Nephron progenitor cell (in vitro differentiated cells): ENCODE results near the gene DOCK3.
"Not testable (repeated sequence)": the region's sequence is repeated elsewhere in the genome, so short reads cannot be mapped to it uniquely, and the experiment has no call there.

Experiments used
- DNase-seq: peaks from one replicate; pipeline ENCODE4 v3.0.0; 2021
- H3K27ac Mint-ChIP-seq: 2 replicates; pipeline ENCODE4 v1.8.0; 2021; ENCODE audit warnings: mild to moderate bottlenecking, moderate library complexity, mixed read lengths
- H3K27me3 Mint-ChIP-seq: 2 replicates; pipeline ENCODE4 v1.8.0; 2021; ENCODE audit warnings: mild to moderate bottlenecking, low read depth, mixed read lengths; ENCODE audit not compliant: poor library complexity
- H3K36me3 Mint-ChIP-seq: 2 replicates; pipeline ENCODE4 v1.8.0; 2021; ENCODE audit warnings: low read depth, mixed read lengths
- H3K4me1 Mint-ChIP-seq: 2 replicates; pipeline ENCODE4 v1.8.0; 2021; ENCODE audit warnings: mixed read lengths
- H3K4me3 Mint-ChIP-seq: 2 replicates; pipeline ENCODE4 v1.8.0; 2021; ENCODE audit warnings: mild to moderate bottlenecking, moderate library complexity, mixed read lengths
- H3K9me3 Mint-ChIP-seq: 2 replicates; pipeline ENCODE4 v1.8.0; 2021; ENCODE audit warnings: mild to moderate bottlenecking, moderate library complexity, mixed read lengths
- TF ChIP-seq, protein P1 (sequence below): fragments of 200-600 bp; sonication (generic); IDR thresholded peaks from 2 replicates; pipeline ENCODE4 v1.5.0; 2021; ENCODE audit warnings: antibody characterized with exemption

Gene DOCK3

DNA sequence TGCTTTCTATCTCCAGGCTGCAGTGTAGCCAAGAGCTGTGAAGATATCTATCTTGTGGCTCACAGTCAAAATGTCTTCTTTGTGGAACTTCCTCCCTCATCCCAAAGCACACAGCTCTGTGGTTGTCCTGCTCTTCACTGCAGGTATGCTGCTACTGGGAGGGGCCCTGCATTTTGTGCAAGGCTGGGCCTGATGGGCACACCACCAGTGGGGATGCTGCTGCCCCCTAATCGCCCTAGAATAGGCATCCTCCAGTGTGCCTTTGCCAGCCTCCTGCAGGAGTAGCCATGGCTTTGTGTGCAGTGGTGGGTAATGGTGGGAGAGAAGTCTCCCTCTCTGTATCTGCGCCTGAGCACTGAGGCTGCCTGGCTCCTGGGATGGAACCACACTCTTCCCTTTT lies 297.3 kb downstream of the DOCK3 start:
- Mint-ChIP-seq H3K9me3 (peaks cover 13% of the 10 kb centered on the region), H3K27me3 (no peaks in the 10 kb centered on the region), H3K27ac (no peak overlapping the region), H3K4me3 (no peak overlapping the region), H3K4me1 (no peaks in the 10 kb centered on the region), H3K36me3 (no peaks in the 10 kb centered on the region)
- TF ChIP-seq, protein P1, sequence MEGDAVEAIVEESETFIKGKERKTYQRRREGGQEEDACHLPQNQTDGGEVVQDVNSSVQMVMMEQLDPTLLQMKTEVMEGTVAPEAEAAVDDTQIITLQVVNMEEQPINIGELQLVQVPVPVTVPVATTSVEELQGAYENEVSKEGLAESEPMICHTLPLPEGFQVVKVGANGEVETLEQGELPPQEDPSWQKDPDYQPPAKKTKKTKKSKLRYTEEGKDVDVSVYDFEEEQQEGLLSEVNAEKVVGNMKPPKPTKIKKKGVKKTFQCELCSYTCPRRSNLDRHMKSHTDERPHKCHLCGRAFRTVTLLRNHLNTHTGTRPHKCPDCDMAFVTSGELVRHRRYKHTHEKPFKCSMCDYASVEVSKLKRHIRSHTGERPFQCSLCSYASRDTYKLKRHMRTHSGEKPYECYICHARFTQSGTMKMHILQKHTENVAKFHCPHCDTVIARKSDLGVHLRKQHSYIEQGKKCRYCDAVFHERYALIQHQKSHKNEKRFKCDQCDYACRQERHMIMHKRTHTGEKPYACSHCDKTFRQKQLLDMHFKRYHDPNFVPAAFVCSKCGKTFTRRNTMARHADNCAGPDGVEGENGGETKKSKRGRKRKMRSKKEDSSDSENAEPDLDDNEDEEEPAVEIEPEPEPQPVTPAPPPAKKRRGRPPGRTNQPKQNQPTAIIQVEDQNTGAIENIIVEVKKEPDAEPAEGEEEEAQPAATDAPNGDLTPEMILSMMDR = no peak
- no peak for DNase-seq

DNA sequence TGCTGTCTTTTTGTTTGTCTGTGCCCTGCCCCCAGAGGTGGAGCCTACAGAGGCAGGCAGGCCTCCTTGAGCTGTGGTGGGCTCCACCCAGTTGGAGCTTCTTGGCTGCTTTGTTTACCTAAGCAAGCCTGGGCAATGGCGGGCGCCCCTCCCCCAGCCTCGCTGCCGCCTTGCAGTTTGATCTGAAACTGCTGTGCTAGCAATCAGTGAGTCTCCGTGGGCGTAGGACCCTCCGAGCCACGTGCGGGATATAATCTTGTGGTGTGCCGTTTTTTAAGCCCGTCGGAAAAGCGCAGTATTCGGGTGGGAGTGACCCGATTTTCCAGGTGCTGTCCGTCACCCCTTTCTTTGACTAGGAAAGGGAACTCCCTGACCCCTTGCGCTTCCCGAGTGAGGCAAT lies 303.9 kb downstream of the DOCK3 start:
- H3K9me3 Mint-ChIP-seq = peaks cover 21% of the 10 kb centered on the region
- H3K4me1 Mint-ChIP-seq, H3K27me3 Mint-ChIP-seq, DNase-seq: not testable (repeated sequence)
- H3K27ac Mint-ChIP-seq = peak overlapping the region; percentile 7
- H3K36me3 Mint-ChIP-seq = peaks cover 12% of the 10 kb centered on the region
- peak overlapping the region; percentile 40 for H3K4me3 Mint-ChIP-seq

GRCh38 chr3:50978991-50979667 lies 304.4 kb downstream of the DOCK3 start:
- DNase-seq = no peak
- H3K4me3 Mint-ChIP-seq = peak overlapping the region; percentile 40
- H3K9me3 Mint-ChIP-seq = peaks cover 21% of the 10 kb centered on the region
- H3K36me3 Mint-ChIP-seq = peaks cover 12% of the 10 kb centered on the region
- TF ChIP-seq, protein P1 = no peak
- H3K27me3 Mint-ChIP-seq = no peaks in the 10 kb centered on the region
- H3K4me1 Mint-ChIP-seq = peaks cover 8% of the 10 kb centered on the region
- peak overlapping the region; percentile 7 for H3K27ac Mint-ChIP-seq

- H3K4me3 Mint-ChIP-seq = no peak overlapping the region
- no peaks in the 10 kb centered on the region for H3K27me3 Mint-ChIP-seq
- H3K36me3 Mint-ChIP-seq = peaks cover 12% of the 10 kb centered on the region
- H3K27ac Mint-ChIP-seq = no peak overlapping the region
- no peak for DNase-seq
- H3K4me1 Mint-ChIP-seq = peaks cover 8% of the 10 kb centered on the region
- TF ChIP-seq, protein P1 = no peak
- H3K9me3 Mint-ChIP-seq = peaks cover 18% of the 10 kb centered on the region
These were observed 308.0 kb downstream of the DOCK3 start for GRCh38 chr3:50982540-50983325.

DNA sequence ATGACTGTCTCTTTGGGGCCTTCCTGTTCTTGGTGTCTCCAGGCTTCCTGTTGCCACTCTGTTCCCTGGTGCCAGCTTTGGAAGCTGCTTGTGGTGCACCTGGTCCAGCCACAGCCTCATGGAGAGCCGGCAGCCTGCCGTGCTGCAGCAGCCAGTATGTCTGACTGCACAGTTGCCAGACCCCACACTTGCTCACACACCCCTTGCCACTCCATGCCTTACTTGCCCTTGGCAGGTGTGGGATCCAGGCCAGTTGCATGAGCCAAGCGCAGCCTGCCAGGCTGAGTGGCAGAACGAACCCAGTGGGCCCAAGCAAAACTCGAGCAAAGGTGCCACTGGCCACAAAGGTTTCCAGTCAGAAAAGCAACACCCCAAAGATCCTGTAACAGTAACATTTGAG lies 309.2 kb downstream of the DOCK3 start:
- Mint-ChIP-seq H3K9me3 (peaks cover 15% of the 10 kb centered on the region), H3K36me3 (peaks cover 10% of the 10 kb centered on the region), H3K4me3 (no peak overlapping the region), H3K27me3 (no peaks in the 10 kb centered on the region), H3K4me1 (peaks cover 5% of the 10 kb centered on the region), H3K27ac (no peak overlapping the region)
- TF ChIP-seq, protein P1 = no peak
- no peak for DNase-seq

GRCh38 chr3:50985893-50986292 lies 311.2 kb downstream of the DOCK3 start:
- DNase-seq = no peak
- no peak overlapping the region for H3K4me3 Mint-ChIP-seq
- no peak overlapping the region for H3K27ac Mint-ChIP-seq
- H3K36me3 Mint-ChIP-seq = no peaks in the 10 kb centered on the region
- TF ChIP-seq, protein P1 = no peak
- no peaks in the 10 kb centered on the region for H3K27me3 Mint-ChIP-seq
- peaks cover 15% of the 10 kb centered on the region for H3K9me3 Mint-ChIP-seq
- no peaks in the 10 kb centered on the region for H3K4me1 Mint-ChIP-seq
